SK-N-SH (cell line): ENCODE data around the gene DENND1C. TPM values are rescaled to one million over a fixed set of nuclear protein-coding genes. Genes with fewer than 3 reads are reported as not detected.

Source experiments
- CTCF ChIA-PET: fragments of 300-600, 350-600 bp; formaldehyde crosslinking; extraction: SDS; loops from one replicate; lab custom pipeline; 2021; lab: Yijun Ruan, JAX
- POLR2A ChIA-PET: fragments of 350-600 bp; sonication (Branson Sonifier 250); formaldehyde crosslinking; extraction: SDS; loops from one replicate; lab custom pipeline; 2020; ENCODE audit warnings: antibody characterized with exemption, inconsistent platforms; lab: Yijun Ruan, JAX
- DNase-seq: peaks from one replicate; pipeline ENCODE4 v3.0.0; 2012
- H2AFZ ChIP-seq: fragments of 200-600 bp; sonication (generic); 2 replicates; pipeline ENCODE4 v1.8.1; 2016; ENCODE audit warnings: antibody characterized with exemption, mild to moderate bottlenecking, low read depth
- H3F3A ChIP-seq: fragments of 200-600 bp; sonication (generic); replicated peaks from 2 replicates; pipeline ENCODE3; 2016; ENCODE audit warnings: antibody characterized with exemption, mild to moderate bottlenecking; ENCODE audit not compliant: insufficient read depth
- H3K27ac ChIP-seq, 2 experiments: fragments of 200-500 bp in 1 of 2; fragments of 200-600 bp in 1 of 2; sonication (Bioruptor generic) in 1 of 2; sonication (generic), shearing (Covaris generic) in 1 of 2; 2 replicates each; pipeline versions ENCODE4 v1.5.1 to v1.6.1; 2014 to 2016; ENCODE audit warnings: low read depth in 2 of 2, inconsistent platforms in 1 of 2, low read length in 1 of 2, mild to moderate bottlenecking in 1 of 2, mixed read lengths in 1 of 2
- H3K27me3 ChIP-seq: fragments of 200-600 bp; sonication (generic), shearing (Covaris generic); 2 replicates; pipeline ENCODE4 v1.6.1; 2016; ENCODE audit warnings: mixed run types; ENCODE audit not compliant: insufficient read depth
- H3K36me3 ChIP-seq, 2 experiments: fragments of 200-500 bp in 1 of 2; fragments of 200-600 bp in 1 of 2; sonication (Bioruptor generic) in 1 of 2; sonication (generic) in 1 of 2; replicated peaks in 1 of 2; 2 replicates each; pipeline versions ENCODE3 to v1.5.1; 2014 to 2016; ENCODE audit warnings: low read length in 1 of 2, mild to moderate bottlenecking in 1 of 2; ENCODE audit not compliant: insufficient read depth in 2 of 2, control insufficient read depth in 1 of 2
- H3K4me1 ChIP-seq, 2 experiments: fragments of 200-500 bp in 1 of 2; fragments of 200-600 bp in 1 of 2; sonication (Bioruptor generic) in 1 of 2; sonication (generic), shearing (Covaris generic) in 1 of 2; 2 replicates each; pipeline versions ENCODE4 v1.5.1 to v1.6.1; 2014 to 2016; ENCODE audit warnings: low read depth in 1 of 2, low read length in 1 of 2, mixed run types in 1 of 2; ENCODE audit not compliant: insufficient read depth in 2 of 2, control insufficient read depth in 1 of 2
- H3K4me2 ChIP-seq: fragments of 200-600 bp; sonication (generic), shearing (Covaris generic); 2 replicates; pipeline ENCODE4 v1.6.1; 2017; ENCODE audit warnings: mixed run types
- H3K4me3 ChIP-seq, 2 experiments: fragments of 200-500 bp in 1 of 2; fragments of 200-600 bp in 1 of 2; sonication (Bioruptor generic) in 1 of 2; sonication (generic), shearing (Covaris generic) in 1 of 2; 2 replicates each; pipeline versions ENCODE4 v1.5.1 to v1.8.1; 2014 to 2016; ENCODE audit warnings: low read depth in 2 of 2, inconsistent platforms in 1 of 2, low read length in 1 of 2, mild to moderate bottlenecking in 1 of 2, mixed read lengths in 1 of 2, moderate library complexity in 1 of 2
- H3K79me2 ChIP-seq: fragments of 200-600 bp; sonication (generic); 2 replicates; pipeline ENCODE4 v1.8.1; 2017; ENCODE audit warnings: mild to moderate bottlenecking; ENCODE audit not compliant: insufficient read depth
- H3K9ac ChIP-seq: fragments of 200-600 bp; sonication (generic); 2 replicates; pipeline ENCODE4 v1.6.1; 2017; ENCODE audit warnings: mixed run types
- H3K9me2 ChIP-seq: fragments of 200-600 bp; sonication (generic); 2 replicates; pipeline ENCODE4 v1.6.1; 2017; ENCODE audit warnings: mixed run types
- H3K9me3 ChIP-seq: fragments of 200-600 bp; sonication (generic); 2 replicates; pipeline ENCODE4 v1.6.1; 2017; ENCODE audit warnings: mixed run types, mild to moderate bottlenecking, moderate library complexity
- H4K20me1 ChIP-seq: fragments of 200-600 bp; sonication (generic); 2 replicates; pipeline ENCODE4 v1.6.1; 2017; ENCODE audit warnings: mild to moderate bottlenecking, mixed run types; ENCODE audit not compliant: insufficient read depth
- CHD2 ChIP-seq: fragments of 150-350 bp; IDR thresholded peaks from 2 replicates; pipeline ENCODE4 v1.6.1; 2018; ENCODE audit warnings: low read length; ENCODE audit not compliant: partially characterized antibody
- ELF1 ChIP-seq: IDR thresholded peaks from 2 replicates; pipeline ENCODE4 v1.4.0; 2012
- EP300 ChIP-seq, 2 experiments: IDR thresholded peaks; 2 replicates each; pipeline versions ENCODE4 v1.4.0 to v1.6.1; 2012; ENCODE audit warnings: borderline replicate concordance in 1 of 2, low read depth in 1 of 2, low read length in 1 of 2
- FOXJ3 ChIP-seq: sonication (generic); formaldehyde crosslinking; IDR thresholded peaks from 2 replicates; pipeline ENCODE4 v1.5.1; 2020; ENCODE audit warnings: mild to moderate bottlenecking, missing genetic modification reagents
- FOXM1 ChIP-seq: IDR thresholded peaks from 2 replicates; pipeline ENCODE4 v1.4.0; 2012; ENCODE audit warnings: low read depth, mild to moderate bottlenecking
- IRF3 ChIP-seq: fragments of 150-350 bp; IDR thresholded peaks from 2 replicates; pipeline ENCODE4 v1.6.1; 2016; ENCODE audit warnings: mild to moderate bottlenecking, low read depth, low read length
- JUND ChIP-seq: IDR thresholded peaks from 2 replicates; pipeline ENCODE4 v1.4.0; 2012
- MAX ChIP-seq: IDR thresholded peaks from 2 replicates; pipeline ENCODE4 v1.4.0; 2012; ENCODE audit warnings: low read depth
- MEF2A ChIP-seq: IDR thresholded peaks from 2 replicates; pipeline ENCODE4 v1.4.0; 2012; ENCODE audit warnings: low read depth, borderline replicate concordance
- MXI1 ChIP-seq: IDR thresholded peaks from 2 replicates; pipeline ENCODE4 v1.6.1; 2012; ENCODE audit warnings: mild to moderate bottlenecking, low read depth, low read length, improper control_type of control experiment
- NRF1 ChIP-seq: IDR thresholded peaks from 2 replicates; pipeline ENCODE4 v1.6.1; 2012; ENCODE audit warnings: low read depth, mild to moderate bottlenecking, low read length
- RAD21 ChIP-seq: IDR thresholded peaks from 2 replicates; pipeline ENCODE4 v1.6.1; 2012; ENCODE audit warnings: mild to moderate bottlenecking, low read length
- RCOR1 ChIP-seq: fragments of 150-350 bp; IDR thresholded peaks from 2 replicates; pipeline ENCODE4 v1.6.1; 2017; ENCODE audit warnings: antibody characterized with exemption, low read length
- REST ChIP-seq: IDR thresholded peaks from 2 replicates; pipeline ENCODE4 v1.6.1; 2012; ENCODE audit warnings: mild to moderate bottlenecking, low read depth, low read length, moderate library complexity
- SIN3A ChIP-seq: IDR thresholded peaks from 2 replicates; pipeline ENCODE4 v1.6.1; 2012; ENCODE audit warnings: low read depth, mild to moderate bottlenecking, low read length, moderate library complexity, borderline replicate concordance
- SMC3 ChIP-seq: IDR thresholded peaks from 2 replicates; pipeline ENCODE4 v1.6.1; 2012; ENCODE audit warnings: low read depth, low read length, improper control_type of control experiment
- USF2 ChIP-seq: fragments of 150-350 bp; IDR thresholded peaks from 2 replicates; pipeline ENCODE4 v1.6.1; 2017; ENCODE audit warnings: antibody characterized with exemption, low read length, low read depth, borderline replicate concordance
- YY1 ChIP-seq: IDR thresholded peaks from 2 replicates; pipeline ENCODE4 v1.4.0; 2012; ENCODE audit warnings: low read depth, mild to moderate bottlenecking
- ZBTB33 ChIP-seq: IDR thresholded peaks from 2 replicates; pipeline ENCODE4 v1.4.0; 2012; ENCODE audit warnings: low read depth, borderline replicate concordance
- WGBS: methylation state at CpG from one replicate; pipeline ENCODE4 v1.1.6; 2017; ENCODE audit warnings: low lambda C conversion rate; 5-methylcytosine and 5-hydroxymethylcytosine counted together
- polyA plus RNA-seq, 3 experiments: library from polyadenylated mRNA; depleted of rRNA; stranded (reverse); fragments of >200 nt; gene quantifications; 2 replicates each; pipeline ENCODE4 v1.2.3, GENCODE V29; 2012

Gene DENND1C
- polyA plus RNA-seq, 1 of the 3 experiments (the other 2 are of a cell fraction), result 0.05 TPM

- no peaks in the 10 kb centered on the region for H3K79me2 ChIP-seq
- H3F3A ChIP-seq, result no peaks in the 10 kb centered on the region
- no peaks in the 10 kb centered on the region for H3K9me2 ChIP-seq
- TF ChIP-seq MEF2A (no peak), YY1 (no peak), REST (no peak), EP300 (IDR thresholded peaks at IDR 0.05; ENCODE audit: borderline replicate concordance in 1 of 2, low read depth in 1 of 2, low read length in 1 of 2) (no peak), SIN3A (no peak), ELF1 (no peak), MXI1 (no peak), NRF1 (no peak), FOXJ3 (CRISPR knock-in tag) (no peak), SMC3 (no peak), USF2 (no peak), ZBTB33 (no peak), CHD2 (no peak), RAD21 (no peak), MAX (no peak), FOXM1 (no peak), JUND (no peak), RCOR1 (no peak), IRF3 (no peak)
- no peak overlapping the region for H2AFZ ChIP-seq
- H3K4me1 ChIP-seq, result peaks cover 0 to 8% of the 10 kb centered on the region in 2 experiments; a peak in 1 of 4 replicates
- no peaks in the 10 kb centered on the region for H4K20me1 ChIP-seq
- H3K4me3 ChIP-seq, result no peak overlapping the region
- H3K36me3 ChIP-seq, result no peaks in the 10 kb centered on the region
- ChIA-PET POLR2A (no interaction called here), CTCF (interaction anchor here (0.7 to 1.6 kb wide), 3 partner anchors 16 to 18 kb away, joined by 3 to 4 read pairs (median 3); no protein-coding TSS in a partner anchor)
- H3K27ac ChIP-seq, result no peak overlapping the region
- WGBS, result 76% methylated on average over 17 of the region's 17 CpGs
- H3K9ac ChIP-seq, result no peak overlapping the region
- no peaks in the 10 kb centered on the region for H3K9me3 ChIP-seq
- H3K4me2 ChIP-seq, result no peak overlapping the region
- H3K27me3 ChIP-seq, result peaks cover 7% of the 10 kb centered on the region
- DNase-seq, result no peak
Observed at GRCh38 chr19:6499052-6499790, 17.6 kb upstream of the DENND1C start.
